Natural killer cell (primary cell): ENCODE measurements around the gene SLC39A11. TPM values are rescaled to one million over a fixed set of nuclear protein-coding genes. Genes with fewer than 3 reads are reported as not detected.

Experiments used
- ATAC-seq, 3 donors: fragments of 150-1000 bp in 2 of 3; fragments of 200-7000 bp in 1 of 3; cut with Tn5 transposase; 1 replicate in 1 of 3; 2 replicates in 2 of 3; pipeline ENCODE4 v1.10.0; 2021; ENCODE audit warnings: mild to moderate bottlenecking in 2 of 3, moderate library complexity in 2 of 3
- DNase-seq, 2 donors: peaks; one replicate each; pipeline versions ENCODE4 v3.0.0 to v3.0.0-alpha.2; 2013 to 2021; ENCODE audit warnings: mixed read lengths in 1 of 2
- H3K27ac ChIP-seq: one replicate; pipeline ENCODE4 v1.5.1; 2013; ENCODE audit warnings: mild to moderate bottlenecking, low read length
- H3K27me3 ChIP-seq: one replicate; pipeline ENCODE4 v1.6.1; 2013; ENCODE audit warnings: low read length; ENCODE audit not compliant: control insufficient read depth, insufficient read depth
- H3K36me3 ChIP-seq: one replicate; pipeline ENCODE4 v1.6.1; 2013; ENCODE audit warnings: low read length; ENCODE audit not compliant: control insufficient read depth, insufficient read depth
- H3K4me1 ChIP-seq: one replicate; pipeline ENCODE4 v1.6.1; 2013; ENCODE audit warnings: low read length; ENCODE audit not compliant: control insufficient read depth, insufficient read depth
- H3K4me3 ChIP-seq: one replicate; pipeline ENCODE4 v1.5.1; 2013; ENCODE audit warnings: low read length
- H3K9me3 ChIP-seq: one replicate; pipeline ENCODE4 v1.6.1; 2013; ENCODE audit warnings: low read length; ENCODE audit not compliant: control insufficient read depth, insufficient read depth
- H3K27ac Mint-ChIP-seq, 2 donors: one replicate each; pipeline ENCODE4 v1.8.0; 2022; ENCODE audit warnings: mild to moderate bottlenecking in 2 of 2, mixed read lengths in 2 of 2, moderate library complexity in 1 of 2
- H3K27me3 Mint-ChIP-seq, 2 donors: one replicate each; pipeline ENCODE4 v1.8.0; 2022; ENCODE audit warnings: low read depth in 2 of 2, mixed read lengths in 2 of 2
- H3K36me3 Mint-ChIP-seq: one replicate; pipeline ENCODE4 v1.8.0; 2022; ENCODE audit warnings: mixed read lengths
- H3K4me1 Mint-ChIP-seq, 2 donors: one replicate each; pipeline ENCODE4 v1.8.0; 2022; ENCODE audit warnings: mixed read lengths in 2 of 2
- H3K4me3 Mint-ChIP-seq: one replicate; pipeline ENCODE4 v1.8.0; 2022; ENCODE audit warnings: mild to moderate bottlenecking, moderate library complexity, mixed read lengths
- H3K9me3 Mint-ChIP-seq, 2 donors: one replicate each; pipeline ENCODE4 v1.8.0; 2022; ENCODE audit warnings: mixed read lengths in 2 of 2
- WGBS: methylation state at CpG from one replicate; pipeline ENCODE4 v1.1.7; 2013; ENCODE audit warnings: missing lambda C conversion rate; ENCODE audit not compliant: insufficient coverage; 5-methylcytosine and 5-hydroxymethylcytosine counted together
- intact Hi-C: fragments of 100-400 bp; cut with micrococcal nuclease; formaldehyde crosslinking; loops from one replicate; pipeline ENCODE4 v1.14.2; 2022
- total RNA-seq, 4 donors: library from RNA; stranded (reverse); fragments of 120-200 nt in 1 of 4; gene quantifications; one replicate each; pipeline versions ENCODE4 v1.2.3 to v1.2.4, GENCODE V29; 2013 to 2022
- TF ChIP-seq, protein P1 (sequence below): fragments of 200-600 bp; IDR thresholded peaks from one replicate; pipeline ENCODE4 v1.8.0; 2022; ENCODE audit warnings: antibody characterized with exemption

SLC39A11 gene
- total RNA-seq, 3 donors from 2014 or later (not counting 1 experiment from before 2014, with no cell fraction given): 32.6 to 44.9 (median 39.4) TPM

DNA sequence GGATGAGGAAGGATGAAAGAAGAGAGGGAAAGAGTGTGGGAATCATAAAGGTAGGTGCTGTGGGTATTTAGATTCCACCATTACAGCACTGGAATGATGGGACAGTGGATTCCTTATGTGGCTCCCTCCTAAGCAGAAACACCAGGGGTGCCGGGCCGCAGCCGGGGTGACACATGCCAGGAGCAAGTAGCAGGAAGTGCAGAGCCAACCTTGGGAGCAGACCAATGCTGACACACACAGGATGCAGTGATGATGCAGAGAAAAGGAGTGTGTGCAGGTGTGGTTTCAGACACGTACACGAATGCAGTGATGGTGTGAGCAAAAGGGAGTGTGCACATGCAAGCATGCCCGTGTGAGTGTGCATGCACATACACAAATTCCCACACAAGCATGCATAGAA, 338.0 kb downstream of the SLC39A11 start:
- Histone ChIP-seq H3K27ac (no peak overlapping the region), H3K4me1 (no peaks in the 10 kb centered on the region), H3K4me3 (no peak overlapping the region), H3K36me3 (no peaks in the 10 kb centered on the region), H3K9me3 (no peaks in the 10 kb centered on the region), H3K27me3 (no peaks in the 10 kb centered on the region)
- TF ChIP-seq, protein P1, sequence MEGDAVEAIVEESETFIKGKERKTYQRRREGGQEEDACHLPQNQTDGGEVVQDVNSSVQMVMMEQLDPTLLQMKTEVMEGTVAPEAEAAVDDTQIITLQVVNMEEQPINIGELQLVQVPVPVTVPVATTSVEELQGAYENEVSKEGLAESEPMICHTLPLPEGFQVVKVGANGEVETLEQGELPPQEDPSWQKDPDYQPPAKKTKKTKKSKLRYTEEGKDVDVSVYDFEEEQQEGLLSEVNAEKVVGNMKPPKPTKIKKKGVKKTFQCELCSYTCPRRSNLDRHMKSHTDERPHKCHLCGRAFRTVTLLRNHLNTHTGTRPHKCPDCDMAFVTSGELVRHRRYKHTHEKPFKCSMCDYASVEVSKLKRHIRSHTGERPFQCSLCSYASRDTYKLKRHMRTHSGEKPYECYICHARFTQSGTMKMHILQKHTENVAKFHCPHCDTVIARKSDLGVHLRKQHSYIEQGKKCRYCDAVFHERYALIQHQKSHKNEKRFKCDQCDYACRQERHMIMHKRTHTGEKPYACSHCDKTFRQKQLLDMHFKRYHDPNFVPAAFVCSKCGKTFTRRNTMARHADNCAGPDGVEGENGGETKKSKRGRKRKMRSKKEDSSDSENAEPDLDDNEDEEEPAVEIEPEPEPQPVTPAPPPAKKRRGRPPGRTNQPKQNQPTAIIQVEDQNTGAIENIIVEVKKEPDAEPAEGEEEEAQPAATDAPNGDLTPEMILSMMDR: no peak
- intact Hi-C loops: no loop called here
- H3K9me3 Mint-ChIP-seq: peaks cover 0 to 3% of the 10 kb centered on the region in 2 donors
- no peak overlapping the region for H3K4me3 Mint-ChIP-seq
- no peak for ATAC-seq
- 95% methylated on average over 6 of the region's 6 CpGs for WGBS
- H3K27ac Mint-ChIP-seq: no peak overlapping the region
- H3K4me1 Mint-ChIP-seq: no peaks in the 10 kb centered on the region
- H3K27me3 Mint-ChIP-seq: no peaks in the 10 kb centered on the region
- DNase-seq: no peak
- peaks cover 7% of the 10 kb centered on the region for H3K36me3 Mint-ChIP-seq

- intact Hi-C loops: no loop called here
These were observed 340.7 kb downstream of the SLC39A11 start for GRCh38 chr17:72751746-72752145.

GRCh38 chr17:72749119-72749572, 343.3 kb downstream of the SLC39A11 start:
- Histone ChIP-seq H3K36me3 (no peaks in the 10 kb centered on the region), H3K4me1 (no peaks in the 10 kb centered on the region), H3K4me3 (no peak overlapping the region), H3K27ac (no peak overlapping the region), H3K27me3 (no peaks in the 10 kb centered on the region), H3K9me3 (no peaks in the 10 kb centered on the region)
- WGBS: 93% methylated on average over 6 of the region's 6 CpGs
- Mint-ChIP-seq H3K4me1 (no peaks in the 10 kb centered on the region), H3K4me3 (no peak overlapping the region), H3K36me3 (no peaks in the 10 kb centered on the region), H3K27me3 (no peaks in the 10 kb centered on the region), H3K27ac (no peak overlapping the region), H3K9me3 (no peaks in the 10 kb centered on the region)
- TF ChIP-seq, protein P1: no peak
- no peak for ATAC-seq
- intact Hi-C loops: no loop called here
- no peak for DNase-seq

More at GRCh38 chr17:72751746-72752145, 340.7 kb downstream of the SLC39A11 start:
- Mint-ChIP-seq H3K9me3 (peaks cover 0 to 3% of the 10 kb centered on the region in 2 donors), H3K27ac (no peak overlapping the region), H3K36me3 (peaks cover 7% of the 10 kb centered on the region), H3K4me1 (no peaks in the 10 kb centered on the region), H3K4me3 (no peak overlapping the region), H3K27me3 (no peaks in the 10 kb centered on the region)
- Histone ChIP-seq H3K4me3 (no peak overlapping the region), H3K27ac (no peak overlapping the region), H3K36me3 (no peaks in the 10 kb centered on the region), H3K9me3 (no peaks in the 10 kb centered on the region), H3K4me1 (no peaks in the 10 kb centered on the region), H3K27me3 (no peaks in the 10 kb centered on the region)
- ATAC-seq (no peak), DNase-seq (no peak)
- 87% methylated on average over 5 of the region's 5 CpGs for WGBS
- TF ChIP-seq, protein P1: no peak

GRCh38 chr17:72747501-72747900, 345.0 kb downstream of the SLC39A11 start:
- no peak for ATAC-seq
- H3K9me3 ChIP-seq: no peaks in the 10 kb centered on the region
- WGBS: 93% methylated on average over 5 of the region's 5 CpGs
- TF ChIP-seq, protein P1: no peak
- no peak overlapping the region for H3K4me3 Mint-ChIP-seq
- DNase-seq: no peak
- H3K27me3 ChIP-seq: no peaks in the 10 kb centered on the region
- no peak overlapping the region for H3K4me3 ChIP-seq
- intact Hi-C loops: no loop called here
- no peaks in the 10 kb centered on the region for H3K36me3 ChIP-seq
- H3K4me1 Mint-ChIP-seq: no peaks in the 10 kb centered on the region
- H3K27ac Mint-ChIP-seq: no peak overlapping the region
- no peaks in the 10 kb centered on the region for H3K27me3 Mint-ChIP-seq
- no peaks in the 10 kb centered on the region for H3K4me1 ChIP-seq
- no peak overlapping the region for H3K27ac ChIP-seq
- H3K9me3 Mint-ChIP-seq: no peaks in the 10 kb centered on the region
- no peaks in the 10 kb centered on the region for H3K36me3 Mint-ChIP-seq
